Suprapubic skin (tissue), 4 donors: ENCODE data around the gene SCAMP2. TPM values are rescaled to one million over a fixed set of nuclear protein-coding genes. Genes with fewer than 3 reads are reported as not detected.
"Not testable (repeated sequence)": the region's sequence is repeated elsewhere in the genome, so short reads cannot be mapped to it uniquely, and the experiment has no call there.

Experiments
- DNase-seq, 2 donors: peaks; one replicate each; pipeline ENCODE4 v3.0.0-alpha.2; 2019; ENCODE audit warnings: low spot score in 2 of 2
- H3K27ac ChIP-seq: fragments of 200-600 bp; sonication (generic); one replicate; pipeline ENCODE4 v1.5.1; 2019
- H3K27me3 ChIP-seq: fragments of 200-600 bp; sonication (generic); one replicate; pipeline ENCODE4 v1.5.1; 2019
- H3K36me3 ChIP-seq: fragments of 200-600 bp; sonication (generic); one replicate; pipeline ENCODE4 v1.5.1; 2019
- H3K4me1 ChIP-seq: fragments of 200-600 bp; sonication (generic); one replicate; pipeline ENCODE4 v1.5.1; 2019
- H3K4me3 ChIP-seq: fragments of 200-600 bp; sonication (generic); one replicate; pipeline ENCODE4 v1.5.1; 2019; ENCODE audit warnings: mild to moderate bottlenecking
- H3K9me3 ChIP-seq: fragments of 200-600 bp; sonication (generic); one replicate; pipeline ENCODE4 v1.5.1; 2019
- EP300 ChIP-seq: sonication (generic); formaldehyde crosslinking; IDR thresholded peaks from one replicate; pipeline ENCODE4 v1.6.1; 2017; ENCODE audit warnings: antibody characterized with exemption
- POLR2A ChIP-seq, 2 donors: fragments of 450-650 bp; IDR thresholded peaks; one replicate each; pipeline ENCODE4 v1.6.1; 2017; ENCODE audit warnings: antibody characterized with exemption in 2 of 2, mild to moderate bottlenecking in 2 of 2, moderate library complexity in 2 of 2
- POLR2AphosphoS5 ChIP-seq, 3 donors: sonication (generic); formaldehyde crosslinking; IDR thresholded peaks; one replicate each; pipeline ENCODE4 v1.6.1; 2017; ENCODE audit warnings: antibody characterized with exemption in 3 of 3
- WGBS: methylation state at CpG from one replicate; pipeline ENCODE4 v1.1.5; 2018; 5-methylcytosine and 5-hydroxymethylcytosine counted together
- total RNA-seq, 4 donors: library from RNA; depleted of rRNA; stranded (reverse); fragments of >200 nt; gene quantifications; one replicate each; pipeline ENCODE4 v1.1.0, GENCODE V29; 2016
- TF ChIP-seq, protein P1 (sequence below), 2 donors: fragments of 200-600 bp in 1 of 2; fragments of 450-650 bp in 1 of 2; sonication (generic) in 1 of 2; IDR thresholded peaks; one replicate each; pipeline ENCODE4 v1.5.1; 2016 to 2019; ENCODE audit warnings: antibody characterized with exemption in 2 of 2, mild to moderate bottlenecking in 1 of 2, moderate library complexity in 1 of 2

Gene SCAMP2
- total RNA-seq, 4 donors from 2014 or later: 82.7 to 120 (median 102) TPM

DNA sequence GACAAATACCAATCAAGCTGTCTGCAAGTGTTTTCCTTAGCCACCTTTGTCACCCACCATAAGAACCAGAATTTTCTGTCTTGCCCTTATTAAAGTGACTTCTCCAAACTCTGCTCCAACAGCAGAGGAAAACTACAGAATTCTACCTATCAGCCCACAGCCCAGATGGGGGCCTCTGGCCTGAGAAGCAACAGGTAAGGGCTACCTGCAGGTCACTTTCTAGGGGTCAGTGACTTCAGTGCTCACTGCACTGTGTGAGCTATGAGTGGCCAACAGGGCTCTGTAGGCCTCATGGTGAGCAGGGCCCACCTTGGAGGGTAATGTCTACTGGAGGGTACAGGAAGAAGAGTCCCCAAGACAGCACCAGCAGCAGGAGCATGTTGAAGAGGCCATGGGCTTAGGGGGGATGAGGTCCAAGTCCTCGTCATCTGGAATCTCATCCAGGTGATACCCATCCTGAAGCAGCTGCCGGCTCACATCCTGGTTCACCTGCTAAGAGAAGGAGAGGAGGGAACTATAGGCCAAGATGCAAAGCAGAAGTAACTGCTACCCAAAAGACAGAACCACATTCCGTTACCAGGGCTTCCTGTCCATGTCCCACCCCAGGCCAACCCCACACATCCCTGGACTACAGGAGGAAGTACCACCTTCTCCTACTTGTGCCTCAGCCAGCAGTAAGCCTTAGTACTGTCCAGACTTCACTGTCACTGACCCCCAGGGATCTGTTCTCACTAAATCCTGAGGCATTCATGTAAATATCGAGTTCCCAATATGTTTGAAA lies 29.3 kb upstream of the SCAMP2 start:
- H3K9me3 ChIP-seq: no peaks in the 10 kb centered on the region
- peak overlapping the region; percentile 5 for H3K27ac ChIP-seq
- DNase-seq: no peak
- 87% methylated on average over 4 of the region's 4 CpGs for WGBS
- H3K4me3 ChIP-seq: no peak overlapping the region
- peaks cover 63% of the 10 kb centered on the region for H3K36me3 ChIP-seq
- H3K27me3 ChIP-seq: no peaks in the 10 kb centered on the region
- TF ChIP-seq POLR2AphosphoS5 (IDR thresholded peaks at IDR 0.05): no peak
- TF ChIP-seq, protein P1, sequence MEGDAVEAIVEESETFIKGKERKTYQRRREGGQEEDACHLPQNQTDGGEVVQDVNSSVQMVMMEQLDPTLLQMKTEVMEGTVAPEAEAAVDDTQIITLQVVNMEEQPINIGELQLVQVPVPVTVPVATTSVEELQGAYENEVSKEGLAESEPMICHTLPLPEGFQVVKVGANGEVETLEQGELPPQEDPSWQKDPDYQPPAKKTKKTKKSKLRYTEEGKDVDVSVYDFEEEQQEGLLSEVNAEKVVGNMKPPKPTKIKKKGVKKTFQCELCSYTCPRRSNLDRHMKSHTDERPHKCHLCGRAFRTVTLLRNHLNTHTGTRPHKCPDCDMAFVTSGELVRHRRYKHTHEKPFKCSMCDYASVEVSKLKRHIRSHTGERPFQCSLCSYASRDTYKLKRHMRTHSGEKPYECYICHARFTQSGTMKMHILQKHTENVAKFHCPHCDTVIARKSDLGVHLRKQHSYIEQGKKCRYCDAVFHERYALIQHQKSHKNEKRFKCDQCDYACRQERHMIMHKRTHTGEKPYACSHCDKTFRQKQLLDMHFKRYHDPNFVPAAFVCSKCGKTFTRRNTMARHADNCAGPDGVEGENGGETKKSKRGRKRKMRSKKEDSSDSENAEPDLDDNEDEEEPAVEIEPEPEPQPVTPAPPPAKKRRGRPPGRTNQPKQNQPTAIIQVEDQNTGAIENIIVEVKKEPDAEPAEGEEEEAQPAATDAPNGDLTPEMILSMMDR (IDR thresholded peaks at IDR 0.05): no peak
- TF ChIP-seq EP300: no peak
- no peak for TF ChIP-seq POLR2A (IDR thresholded peaks at IDR 0.05)
- H3K4me1 ChIP-seq: peaks cover 27% of the 10 kb centered on the region

DNA sequence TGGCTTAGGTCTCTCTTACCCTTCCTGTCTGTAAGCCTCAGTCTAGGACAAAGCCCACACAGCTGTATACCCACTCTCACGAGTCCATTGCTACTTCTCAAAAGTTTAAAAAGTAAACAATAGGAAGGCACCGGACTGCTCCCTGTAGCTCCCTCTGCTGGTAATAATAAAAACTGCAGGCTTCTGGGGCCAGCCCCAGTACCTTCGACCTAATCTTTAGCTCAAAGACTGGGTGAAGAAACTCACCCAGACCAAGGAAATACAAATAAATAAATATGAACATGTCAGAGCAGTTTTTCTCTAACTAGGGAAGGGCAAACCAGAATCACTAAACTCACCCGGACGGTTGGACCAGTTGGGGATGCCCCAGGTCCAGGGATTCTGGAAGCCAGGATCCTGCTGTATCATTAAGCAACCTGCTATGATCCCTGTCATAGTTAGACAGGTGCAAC lies 28.5 kb upstream of the SCAMP2 start:
- Histone ChIP-seq H3K4me1 (peaks cover 22% of the 10 kb centered on the region), H3K27me3 (no peaks in the 10 kb centered on the region), H3K27ac (peak overlapping the region; percentile 15), H3K36me3 (peaks cover 68% of the 10 kb centered on the region), H3K4me3 (no peak overlapping the region), H3K9me3 (no peaks in the 10 kb centered on the region)
- DNase-seq: no peak
- TF ChIP-seq POLR2A (IDR thresholded peaks at IDR 0.05): no peak
- TF ChIP-seq, protein P1 (IDR thresholded peaks at IDR 0.05): peak; percentile 94 to 96
- WGBS: 8% methylated on average over 5 of the region's 5 CpGs

- H3K9me3 ChIP-seq: no peaks in the 10 kb centered on the region
- no peak overlapping the region for H3K27ac ChIP-seq
- peaks cover 67% of the 10 kb centered on the region for H3K36me3 ChIP-seq
- no peak overlapping the region for H3K4me3 ChIP-seq
- 74% methylated on average over 4 of the region's 6 CpGs for WGBS
- DNase-seq: no peak
- H3K4me1 ChIP-seq: peaks cover 13% of the 10 kb centered on the region
- no peaks in the 10 kb centered on the region for H3K27me3 ChIP-seq
- TF ChIP-seq POLR2AphosphoS5 (IDR thresholded peaks at IDR 0.05) (no peak), EP300 (no peak), POLR2A (IDR thresholded peaks at IDR 0.05) (no peak)
- TF ChIP-seq, protein P1 (IDR thresholded peaks at IDR 0.05): no peak
Observed at GRCh38 chr15:74897300-74897701, 24.1 kb upstream of the SCAMP2 start.

GRCh38 chr15:74896316-74896715 lies 23.2 kb upstream of the SCAMP2 start:
- Histone ChIP-seq H3K9me3 (no peaks in the 10 kb centered on the region), H3K36me3 (peaks cover 63% of the 10 kb centered on the region), H3K27ac (no peak overlapping the region), H3K4me1 (peaks cover 10% of the 10 kb centered on the region), H3K4me3 (no peak overlapping the region), H3K27me3 (no peaks in the 10 kb centered on the region)
- DNase-seq: no peak
- TF ChIP-seq POLR2A (IDR thresholded peaks at IDR 0.05) (no peak), EP300 (no peak), POLR2AphosphoS5 (IDR thresholded peaks at IDR 0.05) (no peak)
- TF ChIP-seq, protein P1 (IDR thresholded peaks at IDR 0.05): no peak
- WGBS: 59% methylated on average over 3 of the region's 3 CpGs

DNA sequence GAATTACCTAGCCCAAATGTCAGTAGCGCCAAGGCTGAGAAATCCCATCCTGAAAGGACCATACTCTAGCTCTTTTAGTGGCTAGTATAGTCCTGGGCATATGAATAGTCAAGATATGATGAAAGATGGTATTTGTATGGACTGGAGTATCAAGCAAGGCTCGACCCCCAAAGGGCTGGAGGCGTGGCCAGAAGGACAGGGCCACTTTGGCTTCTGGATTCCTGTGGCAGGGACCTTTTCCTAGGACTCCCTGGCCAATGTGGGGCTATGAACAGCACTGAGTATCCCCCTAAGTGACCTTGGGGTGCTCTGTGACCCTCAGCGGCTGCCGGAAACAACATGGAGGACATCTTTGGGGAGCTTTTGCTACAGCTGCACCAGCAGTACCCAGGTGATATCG lies 22.7 kb upstream of the SCAMP2 start:
- Histone ChIP-seq H3K27me3 (no peaks in the 10 kb centered on the region), H3K4me3 (no peak overlapping the region), H3K4me1 (peaks cover 11% of the 10 kb centered on the region), H3K9me3 (no peaks in the 10 kb centered on the region), H3K36me3 (peaks cover 58% of the 10 kb centered on the region), H3K27ac (no peak overlapping the region)
- 86% methylated on average over 3 of the region's 6 CpGs for WGBS
- no peak for DNase-seq
- no peak for TF ChIP-seq POLR2AphosphoS5 (IDR thresholded peaks at IDR 0.05)

DNA sequence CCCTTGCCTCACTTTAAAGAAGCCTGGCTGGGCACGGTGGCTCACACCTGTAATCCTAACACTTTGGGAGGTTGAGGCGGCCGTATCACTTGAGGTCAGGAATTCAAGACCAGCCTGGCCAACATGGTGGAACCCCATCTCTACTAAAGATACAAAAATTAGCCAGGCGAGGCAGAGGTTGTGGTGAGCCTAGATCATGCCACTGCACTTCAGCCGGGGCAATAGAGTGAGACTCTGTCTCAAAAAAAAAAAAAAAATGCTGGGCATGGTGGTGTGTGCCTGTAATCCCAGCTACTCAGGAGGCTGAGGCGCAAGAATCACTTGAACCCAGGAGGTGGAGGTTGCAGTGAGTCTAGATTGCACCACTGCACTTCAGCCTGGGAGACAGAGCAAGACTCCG lies 21.2 kb upstream of the SCAMP2 start:
- H3K4me3 ChIP-seq, H3K27me3 ChIP-seq, H3K9me3 ChIP-seq, DNase-seq, H3K27ac ChIP-seq: not testable (repeated sequence)
- peaks cover 44% of the 10 kb centered on the region for H3K36me3 ChIP-seq
- peaks cover 23% of the 10 kb centered on the region for H3K4me1 ChIP-seq
- 91% methylated on average over 7 of the region's 7 CpGs for WGBS
